ENCODE results near the gene DMRTC2. TPM values are rescaled to one million over a fixed set of nuclear protein-coding genes. Genes with fewer than 3 reads are reported as not detected.

Gene DMRTC2
- polyA plus RNA-seq, 1 donor: not detected

DNA sequence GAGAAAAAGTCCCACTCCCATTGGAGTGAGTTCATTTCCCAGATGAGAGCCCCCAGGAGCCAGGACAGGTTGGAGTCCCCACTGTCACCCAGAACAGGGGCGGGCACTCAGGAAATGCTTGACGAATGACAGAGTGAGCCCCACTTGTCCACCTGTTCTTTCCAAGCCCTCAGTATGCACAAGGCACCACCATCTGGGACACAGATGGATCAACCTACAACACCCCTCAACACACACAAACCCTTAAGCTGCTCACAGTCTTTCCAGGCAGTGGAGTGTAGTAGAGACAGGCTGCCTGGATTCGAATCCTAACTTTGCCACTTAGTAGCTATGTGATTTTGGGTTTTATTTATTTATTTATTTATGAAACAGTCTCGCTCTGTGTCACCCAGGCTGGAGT, 46.1 kb downstream of the DMRTC2 start:
- no CpG with 5 or more reads among the region's 4 CpGs for WGBS (ENCODE audit: insufficient coverage, low lambda C conversion rate)
- H3K4me1 ChIP-seq (ENCODE audit: control insufficient read depth, insufficient read depth, low read length): peaks cover 16% of the 10 kb centered on the region
- no peak overlapping the region for H3K27ac ChIP-seq (ENCODE audit: low read length)
- H3K4me3 ChIP-seq (ENCODE audit: low read length): no peak overlapping the region
- DNase-seq: no peak
- H3K36me3 ChIP-seq (ENCODE audit: control insufficient read depth, insufficient read depth, low read length): peaks cover 43% of the 10 kb centered on the region
- H3K27me3 ChIP-seq (ENCODE audit: control insufficient read depth, insufficient read depth, low read length): no peaks in the 10 kb centered on the region
- no peaks in the 10 kb centered on the region for H3K9me3 ChIP-seq (ENCODE audit: control insufficient read depth, low read depth, low read length)

DNA sequence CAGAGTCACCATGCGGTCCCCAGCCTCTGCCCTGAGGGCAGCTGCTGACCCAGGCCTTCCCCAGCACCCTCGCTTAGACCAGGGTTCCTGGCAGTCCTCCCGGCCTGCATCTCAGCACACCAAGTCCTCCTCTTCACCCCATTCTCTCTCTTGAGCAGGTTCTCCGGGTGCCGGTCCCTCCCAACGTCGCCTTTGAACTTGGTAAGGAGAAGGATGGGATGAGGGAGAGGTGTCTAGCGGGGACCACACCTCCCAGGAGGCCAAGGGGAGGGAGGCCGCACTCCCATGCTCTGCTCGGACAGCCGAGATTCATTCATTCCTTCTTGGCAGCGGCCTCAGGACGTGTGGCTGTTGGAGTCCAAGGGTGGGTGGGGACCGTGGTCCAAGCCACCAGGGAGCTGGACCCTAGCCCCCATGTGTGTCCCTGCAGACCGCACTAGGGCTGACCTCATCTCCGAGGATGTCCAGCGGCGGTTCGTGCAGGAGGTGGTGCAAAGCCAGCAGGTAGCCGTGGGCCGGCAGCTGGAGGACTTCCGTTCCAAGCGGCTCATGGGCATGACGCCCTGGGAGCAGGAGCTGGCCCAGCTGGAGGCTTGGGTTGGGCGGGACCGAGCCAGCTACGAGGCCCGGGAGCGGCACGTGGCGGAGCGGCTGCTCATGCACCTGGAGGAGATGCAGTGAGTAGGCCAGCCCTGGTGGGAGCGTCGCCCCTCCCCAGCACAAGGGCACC, 47.5 kb downstream of the DMRTC2 start:
- Histone ChIP-seq H3K4me3 (ENCODE audit: low read length) (no peak overlapping the region), H3K27ac (ENCODE audit: low read length) (no peak overlapping the region), H3K4me1 (ENCODE audit: control insufficient read depth, insufficient read depth, low read length) (peaks cover 8% of the 10 kb centered on the region), H3K27me3 (ENCODE audit: control insufficient read depth, insufficient read depth, low read length) (no peaks in the 10 kb centered on the region), H3K9me3 (ENCODE audit: control insufficient read depth, low read depth, low read length) (no peaks in the 10 kb centered on the region), H3K36me3 (ENCODE audit: control insufficient read depth, insufficient read depth, low read length) (peaks cover 52% of the 10 kb centered on the region)
- no peak for DNase-seq
- no CpG with 5 or more reads among the region's 34 CpGs for WGBS (ENCODE audit: insufficient coverage, low lambda C conversion rate)

DNA sequence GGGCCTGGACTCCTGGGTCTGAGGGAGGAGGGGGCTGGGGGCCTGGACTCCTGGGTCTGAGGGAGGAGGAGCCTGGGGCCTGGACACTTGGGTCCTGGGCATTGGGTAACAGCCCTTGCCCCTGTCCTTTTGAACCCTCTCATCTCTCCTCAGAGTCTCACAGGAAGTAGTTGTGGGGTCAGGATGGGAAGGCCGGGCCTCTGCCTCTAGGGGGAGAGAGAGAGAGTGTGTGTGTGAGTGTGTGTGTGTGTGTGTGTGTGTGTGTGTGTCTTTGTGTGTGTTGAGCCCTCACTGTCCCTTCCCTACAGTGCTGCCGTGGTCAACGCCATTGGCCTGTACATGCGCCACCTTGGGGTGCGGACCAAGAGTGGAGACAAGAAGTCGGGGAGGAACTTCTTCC, 49.1 kb downstream of the DMRTC2 start:
- peak in 1 of 2 donors; percentile 27 for DNase-seq
- Histone ChIP-seq H3K9me3 (ENCODE audit: control insufficient read depth, low read depth, low read length) (no peaks in the 10 kb centered on the region), H3K27ac (ENCODE audit: low read length) (no peak overlapping the region), H3K27me3 (ENCODE audit: control insufficient read depth, insufficient read depth, low read length) (no peaks in the 10 kb centered on the region), H3K4me3 (ENCODE audit: low read length) (no peak overlapping the region), H3K36me3 (ENCODE audit: control insufficient read depth, insufficient read depth, low read length) (peaks cover 64% of the 10 kb centered on the region), H3K4me1 (ENCODE audit: control insufficient read depth, insufficient read depth, low read length) (no peaks in the 10 kb centered on the region)
- no CpG with 5 or more reads among the region's 6 CpGs for WGBS (ENCODE audit: insufficient coverage, low lambda C conversion rate)

DNA sequence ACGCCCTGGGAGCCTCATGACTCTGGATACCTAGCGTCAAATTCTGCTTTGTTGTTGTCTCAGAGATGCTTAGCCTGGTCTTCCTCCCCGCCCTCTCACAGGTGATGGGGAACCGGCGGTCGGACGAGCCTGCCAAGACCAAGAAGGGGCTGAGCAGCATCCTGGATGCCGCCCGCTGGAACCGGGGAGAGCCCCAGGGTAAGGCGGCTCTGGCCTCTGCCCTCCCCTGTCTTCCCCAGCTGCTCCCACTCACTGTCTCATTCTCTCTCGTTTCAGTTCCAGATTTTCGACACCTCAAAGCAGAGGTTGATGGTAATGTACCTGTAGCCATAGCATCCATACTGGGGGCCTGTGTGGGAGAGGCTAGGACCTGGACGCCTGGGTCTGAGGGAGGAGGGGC, 49.5 kb downstream of the DMRTC2 start:
- no CpG with 5 or more reads among the region's 14 CpGs for WGBS (ENCODE audit: insufficient coverage, low lambda C conversion rate)
- H3K36me3 ChIP-seq (ENCODE audit: control insufficient read depth, insufficient read depth, low read length): peaks cover 59% of the 10 kb centered on the region
- no peak overlapping the region for H3K4me3 ChIP-seq (ENCODE audit: low read length)
- H3K27ac ChIP-seq (ENCODE audit: low read length): no peak overlapping the region
- DNase-seq: no peak
- H3K4me1 ChIP-seq (ENCODE audit: control insufficient read depth, insufficient read depth, low read length): no peaks in the 10 kb centered on the region
- H3K27me3 ChIP-seq (ENCODE audit: control insufficient read depth, insufficient read depth, low read length): no peaks in the 10 kb centered on the region
- no peaks in the 10 kb centered on the region for H3K9me3 ChIP-seq (ENCODE audit: control insufficient read depth, low read depth, low read length)

DNA sequence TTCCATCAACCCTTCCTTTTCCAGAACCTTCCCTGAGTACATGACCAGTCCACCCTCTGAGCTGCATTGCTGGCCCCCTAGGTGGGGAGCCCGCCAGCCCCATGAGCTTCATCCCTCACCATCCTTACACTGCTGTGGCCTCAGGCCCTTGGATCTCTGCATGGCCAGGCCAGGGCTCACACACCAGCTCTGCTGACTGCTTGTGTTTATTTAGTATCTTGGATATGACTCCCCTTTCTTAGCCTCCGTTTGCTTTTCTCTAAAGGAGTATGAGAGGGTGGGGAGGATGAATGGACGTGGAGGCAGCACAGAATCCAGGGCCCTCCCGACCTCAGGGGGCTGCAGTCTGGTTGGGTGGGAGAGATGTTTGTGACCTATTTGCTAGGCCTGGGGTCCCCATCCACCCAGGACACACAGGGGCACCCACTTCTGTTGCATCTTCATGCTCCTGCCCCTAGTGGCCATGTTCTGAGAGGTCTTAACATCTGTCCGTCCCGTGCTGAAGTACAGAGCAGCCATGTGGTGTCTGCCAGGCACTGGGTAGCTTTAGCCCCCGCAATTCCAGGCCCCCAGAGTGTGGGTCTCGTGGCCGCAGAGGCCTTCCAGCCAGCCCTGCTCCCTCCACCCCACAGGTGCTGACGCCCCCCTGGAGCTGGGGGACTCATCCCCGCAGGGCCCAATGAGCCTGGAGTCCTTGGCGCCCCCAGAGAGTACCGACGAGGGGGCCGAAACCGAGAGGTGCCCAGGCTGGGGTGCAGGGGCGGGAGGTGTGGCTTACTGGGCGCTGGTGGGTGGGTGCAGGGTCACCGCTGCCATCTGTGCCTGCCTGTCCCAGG, 51.1 kb downstream of the DMRTC2 start:
- peaks cover 63% of the 10 kb centered on the region for H3K36me3 ChIP-seq (ENCODE audit: control insufficient read depth, insufficient read depth, low read length)
- no peaks in the 10 kb centered on the region for H3K9me3 ChIP-seq (ENCODE audit: control insufficient read depth, low read depth, low read length)
- H3K4me3 ChIP-seq (ENCODE audit: low read length): no peak overlapping the region
- DNase-seq: no peak
- H3K27ac ChIP-seq (ENCODE audit: low read length): no peak overlapping the region
- 40% methylated on average over 1 of the region's 19 CpGs for WGBS (ENCODE audit: insufficient coverage, low lambda C conversion rate)
- H3K4me1 ChIP-seq (ENCODE audit: control insufficient read depth, insufficient read depth, low read length): no peaks in the 10 kb centered on the region
- H3K27me3 ChIP-seq (ENCODE audit: control insufficient read depth, insufficient read depth, low read length): no peaks in the 10 kb centered on the region

DNA sequence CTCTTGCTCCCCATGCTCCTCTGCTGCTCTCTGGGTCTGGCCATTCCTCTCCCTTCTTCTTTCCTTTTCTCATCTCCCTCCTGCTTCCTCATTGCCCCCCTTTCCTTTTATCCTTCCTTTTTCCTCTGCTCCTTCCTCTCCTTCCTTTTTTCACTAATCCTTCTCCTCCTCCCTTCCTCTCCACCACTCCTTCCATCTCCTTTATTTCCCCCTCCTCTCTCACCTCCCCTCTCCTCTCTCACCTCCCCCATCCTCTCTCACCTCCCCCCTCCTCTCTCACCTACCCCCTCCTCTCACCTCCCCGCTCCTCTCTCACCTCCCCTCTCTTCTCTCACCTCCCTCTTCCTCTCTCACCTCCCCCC, 51.7 kb downstream of the DMRTC2 start:
- Histone ChIP-seq H3K4me3 (ENCODE audit: low read length) (no peak overlapping the region), H3K27me3 (ENCODE audit: control insufficient read depth, insufficient read depth, low read length) (no peaks in the 10 kb centered on the region), H3K27ac (ENCODE audit: low read length) (no peak overlapping the region), H3K36me3 (ENCODE audit: control insufficient read depth, insufficient read depth, low read length) (peaks cover 63% of the 10 kb centered on the region), H3K4me1 (ENCODE audit: control insufficient read depth, insufficient read depth, low read length) (no peaks in the 10 kb centered on the region), H3K9me3 (ENCODE audit: control insufficient read depth, low read depth, low read length) (no peaks in the 10 kb centered on the region)
- no peak for DNase-seq
- 100% methylated on average over 1 of the region's 1 CpG for WGBS (ENCODE audit: insufficient coverage, low lambda C conversion rate)

DNA sequence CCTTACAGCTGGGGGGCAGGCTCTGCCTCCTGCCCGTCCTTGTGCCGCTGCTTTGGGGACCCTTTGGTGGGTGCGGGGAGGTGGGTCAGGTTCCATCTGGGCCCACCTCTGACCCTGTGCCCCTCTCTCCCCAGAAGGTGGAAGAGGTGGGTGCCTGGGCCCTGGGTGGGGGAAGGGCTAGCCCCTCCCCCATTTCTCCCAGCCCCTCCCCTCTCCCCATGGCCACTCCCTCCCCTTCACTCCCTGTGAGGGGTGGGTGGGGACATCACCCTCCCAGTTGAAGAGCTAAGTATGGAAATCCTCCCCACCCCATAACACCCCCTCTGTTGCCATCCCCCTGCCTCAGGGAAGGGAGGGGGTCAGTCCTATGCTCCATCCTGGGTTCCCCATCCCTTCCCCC, 52.3 kb downstream of the DMRTC2 start:
- no peaks in the 10 kb centered on the region for H3K4me1 ChIP-seq (ENCODE audit: control insufficient read depth, insufficient read depth, low read length)
- no peak for DNase-seq
- peaks cover 63% of the 10 kb centered on the region for H3K36me3 ChIP-seq (ENCODE audit: control insufficient read depth, insufficient read depth, low read length)
- H3K4me3 ChIP-seq (ENCODE audit: low read length): no peak overlapping the region
- H3K27ac ChIP-seq (ENCODE audit: low read length): no peak overlapping the region
- H3K27me3 ChIP-seq (ENCODE audit: control insufficient read depth, insufficient read depth, low read length): no peaks in the 10 kb centered on the region
- WGBS (ENCODE audit: insufficient coverage, low lambda C conversion rate): no CpG with 5 or more reads among the region's 3 CpGs
- H3K9me3 ChIP-seq (ENCODE audit: control insufficient read depth, low read depth, low read length): no peaks in the 10 kb centered on the region

DNA sequence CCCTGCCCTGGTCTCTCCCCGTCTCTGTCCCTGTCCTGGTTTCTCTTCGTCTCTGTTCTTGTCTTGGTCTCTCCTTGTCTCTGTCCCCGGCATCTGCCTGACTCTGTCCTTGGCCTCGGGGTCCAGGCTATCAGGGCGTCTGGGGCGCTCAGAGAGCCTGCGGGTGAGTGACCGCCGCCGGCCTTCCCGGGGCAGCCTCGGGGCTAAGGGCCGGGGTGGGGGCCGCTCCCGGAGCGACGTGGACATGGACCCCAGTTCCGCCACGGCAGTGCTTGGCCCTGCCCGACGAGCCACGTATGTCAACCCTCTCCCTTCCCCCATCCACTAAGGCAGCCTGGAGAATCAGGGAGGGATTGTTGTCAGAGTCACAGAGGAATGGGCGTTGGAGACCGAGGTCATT, 53.0 kb downstream of the DMRTC2 start:
- WGBS (ENCODE audit: insufficient coverage, low lambda C conversion rate): no CpG with 5 or more reads among the region's 24 CpGs
- DNase-seq: no peak
- peaks cover 63% of the 10 kb centered on the region for H3K36me3 ChIP-seq (ENCODE audit: control insufficient read depth, insufficient read depth, low read length)
- H3K9me3 ChIP-seq (ENCODE audit: control insufficient read depth, low read depth, low read length): no peaks in the 10 kb centered on the region
- H3K27me3 ChIP-seq (ENCODE audit: control insufficient read depth, insufficient read depth, low read length): no peaks in the 10 kb centered on the region
- no peak overlapping the region for H3K4me3 ChIP-seq (ENCODE audit: low read length)
- H3K27ac ChIP-seq (ENCODE audit: low read length): no peak overlapping the region
- no peaks in the 10 kb centered on the region for H3K4me1 ChIP-seq (ENCODE audit: control insufficient read depth, insufficient read depth, low read length)

DNA sequence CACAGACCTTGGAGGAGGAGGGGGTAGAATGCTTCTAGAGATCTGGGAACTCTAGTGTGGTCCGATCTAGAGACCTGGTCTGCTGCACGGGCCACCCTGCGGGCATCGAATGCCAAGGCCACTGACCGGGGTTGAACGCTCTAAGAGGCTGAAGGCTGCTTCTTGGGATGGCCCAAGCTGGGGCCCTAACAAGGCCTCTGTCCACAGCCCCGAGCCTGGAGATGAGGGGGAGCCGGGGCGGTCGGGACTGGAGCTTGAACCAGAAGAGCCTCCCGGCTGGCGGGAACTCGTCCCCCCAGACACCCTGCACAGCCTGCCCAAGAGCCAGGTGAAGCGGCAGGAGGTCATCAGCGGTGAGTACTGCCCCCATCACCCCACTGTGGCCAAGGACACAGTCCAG, 53.4 kb downstream of the DMRTC2 start:
- no peak for DNase-seq
- no peak overlapping the region for H3K4me3 ChIP-seq (ENCODE audit: low read length)
- no peaks in the 10 kb centered on the region for H3K27me3 ChIP-seq (ENCODE audit: control insufficient read depth, insufficient read depth, low read length)
- H3K36me3 ChIP-seq (ENCODE audit: control insufficient read depth, insufficient read depth, low read length): peaks cover 67% of the 10 kb centered on the region
- WGBS (ENCODE audit: insufficient coverage, low lambda C conversion rate): no CpG with 5 or more reads among the region's 15 CpGs
- no peaks in the 10 kb centered on the region for H3K9me3 ChIP-seq (ENCODE audit: control insufficient read depth, low read depth, low read length)
- H3K4me1 ChIP-seq (ENCODE audit: control insufficient read depth, insufficient read depth, low read length): no peaks in the 10 kb centered on the region
- H3K27ac ChIP-seq (ENCODE audit: low read length): no peak overlapping the region
